Measurements from ENCODE around the gene DAAM1.

- TF ChIP-seq CTCF (conservative IDR thresholded peaks at IDR 0.05; ENCODE audit: low read length) (no peak), EZH2phosphoT487 (IDR thresholded peaks at IDR 0.05; ENCODE audit: borderline replicate concordance) (no peak)
Observed at GRCh38 chr14:59337141-59337611, 148.7 kb downstream of the DAAM1 start.
